RWPE2 (cell line): Measurements from ENCODE around the gene KRT9.

Source experiments
- ATAC-seq: fragments of 200-7000 bp; cut with Tn5 transposase; 3 replicates; pipeline ENCODE4 v1.9.1; 2021; ENCODE audit warnings: low read depth
- DNase-seq: peaks from one replicate; pipeline ENCODE4 v3.0.0-alpha.2; 2020; ENCODE audit warnings: low spot score
- H3K27ac ChIP-seq: fragments of 450-650 bp; 2 replicates; pipeline ENCODE4 v1.5.1; 2017; ENCODE audit warnings: mild to moderate bottlenecking; ENCODE audit not compliant: poor library complexity, severe bottlenecking
- H3K27me3 ChIP-seq: fragments of 250-450 bp; sonication (Bioruptor Pico); 2 replicates; pipeline ENCODE4 v1.5.1; 2021; ENCODE audit warnings: mild to moderate bottlenecking, moderate library complexity; ENCODE audit not compliant: insufficient read depth, poor library complexity, severe bottlenecking
- H3K36me3 ChIP-seq: fragments of 250-450 bp; sonication (Bioruptor Pico); 2 replicates; pipeline ENCODE4 v1.5.1; 2020; ENCODE audit warnings: low read depth, mild to moderate bottlenecking, moderate library complexity
- H3K4me1 ChIP-seq: fragments of 250-450 bp; sonication (Bioruptor Pico); 2 replicates; pipeline ENCODE4 v1.5.1; 2021; ENCODE audit warnings: mild to moderate bottlenecking, moderate library complexity; ENCODE audit not compliant: insufficient read depth, poor library complexity, severe bottlenecking
- H3K4me3 ChIP-seq: fragments of 250-450 bp; sonication (Bioruptor Pico); 2 replicates; pipeline ENCODE4 v1.5.1; 2021; ENCODE audit warnings: mild to moderate bottlenecking, moderate library complexity; ENCODE audit not compliant: severe bottlenecking
- H3K9me3 ChIP-seq: fragments of 250-450 bp; sonication (Bioruptor Pico); 2 replicates; pipeline ENCODE4 v1.5.1; 2021; ENCODE audit warnings: mild to moderate bottlenecking, moderate library complexity; ENCODE audit not compliant: severe bottlenecking
- CTCF ChIP-seq: fragments of 450-650 bp; IDR thresholded peaks from one replicate; pipeline ENCODE4 v1.5.1; 2017; ENCODE audit warnings: mild to moderate bottlenecking, moderate library complexity; ENCODE audit not compliant: poor library complexity, severe bottlenecking

KRT9 gene

GRCh38 chr17:41542357-41542756 lies 29.5 kb downstream of the KRT9 start:
- H3K9me3 ChIP-seq: no peaks in the 10 kb centered on the region
- H3K27me3 ChIP-seq: no peaks in the 10 kb centered on the region
- peaks cover 26% of the 10 kb centered on the region for H3K4me1 ChIP-seq

GRCh38 chr17:41540921-41541625 lies 30.8 kb downstream of the KRT9 start:
- no peak for DNase-seq
- no peaks in the 10 kb centered on the region for H3K27me3 ChIP-seq
- ATAC-seq: peak; percentile 63
- no peaks in the 10 kb centered on the region for H3K36me3 ChIP-seq
- H3K4me1 ChIP-seq: peaks cover 35% of the 10 kb centered on the region
- H3K27ac ChIP-seq: no peak overlapping the region
- no peak for TF ChIP-seq CTCF
- no peak overlapping the region for H3K4me3 ChIP-seq
- H3K9me3 ChIP-seq: no peaks in the 10 kb centered on the region

More at GRCh38 chr17:41542357-41542756, 29.5 kb downstream of the KRT9 start:
- no peak overlapping the region for H3K4me3 ChIP-seq
- no peak for TF ChIP-seq CTCF
- ATAC-seq: no peak
- no peaks in the 10 kb centered on the region for H3K36me3 ChIP-seq
- no peak overlapping the region for H3K27ac ChIP-seq
- DNase-seq: no peak

- DNase-seq (no peak), ATAC-seq (no peak)
- Histone ChIP-seq H3K4me1 (peaks cover 38% of the 10 kb centered on the region), H3K4me3 (no peak overlapping the region), H3K9me3 (no peaks in the 10 kb centered on the region), H3K27me3 (no peaks in the 10 kb centered on the region), H3K36me3 (no peaks in the 10 kb centered on the region), H3K27ac (no peak overlapping the region)
- TF ChIP-seq CTCF: no peak
These were observed 31.7 kb downstream of the KRT9 start for GRCh38 chr17:41539979-41540701.

- ATAC-seq: no peak; the same call in 2 of the 3 replicates
- no peak overlapping the region for H3K4me3 ChIP-seq
- H3K4me1 ChIP-seq: peaks cover 38% of the 10 kb centered on the region
- no peaks in the 10 kb centered on the region for H3K36me3 ChIP-seq
- TF ChIP-seq CTCF: no peak
- no peaks in the 10 kb centered on the region for H3K27me3 ChIP-seq
- H3K9me3 ChIP-seq: no peaks in the 10 kb centered on the region
- no peak for DNase-seq
- peak overlapping the region; percentile 68 for H3K27ac ChIP-seq
These were observed 32.8 kb downstream of the KRT9 start for GRCh38 chr17:41539071-41539492.
